ENCODE measurements around the gene GNPDA1.

GRCh38 chr5:142034994-142035393 lies 22.2 kb upstream of the GNPDA1 start:
- TF ChIP-seq EP300 (IDR thresholded peaks at IDR 0.05) (no peak), CTCF (IDR thresholded peaks at IDR 0.05) (no peak), POLR2A (IDR thresholded peaks at IDR 0.05) (no peak)
